ENCODE measurements around the gene DPYD.

The DPYD gene

GRCh38 chr1:97680894-97681293 is 239.9 kb downstream of the DPYD start:
- DNase-seq, result no peak

GRCh38 chr1:97680470-97680869 is 240.4 kb downstream of the DPYD start:
- no peak for DNase-seq

GRCh38 chr1:97677702-97678101 is 243.1 kb downstream of the DPYD start:
- DNase-seq, result no peak

GRCh38 chr1:97674517-97674916 is 246.3 kb downstream of the DPYD start:
- DNase-seq, result no peak

- no peak for DNase-seq
Measured at GRCh38 chr1:97668945-97669344, 251.9 kb downstream of the DPYD start.

- no peak for DNase-seq
Measured at GRCh38 chr1:97660431-97661105, 260.3 kb downstream of the DPYD start.

- DNase-seq, result no peak
Measured at GRCh38 chr1:97654876-97655585, 265.8 kb downstream of the DPYD start.

GRCh38 chr1:97651250-97651649 is 269.6 kb downstream of the DPYD start:
- no peak for DNase-seq

- no peak for DNase-seq
Measured at GRCh38 chr1:97649591-97649990, 271.2 kb downstream of the DPYD start.

- no peak for DNase-seq
Measured at GRCh38 chr1:97647776-97648175, 273.1 kb downstream of the DPYD start.

GRCh38 chr1:97646071-97646470 is 274.8 kb downstream of the DPYD start:
- no peak for DNase-seq

GRCh38 chr1:97640677-97641076 is 280.2 kb downstream of the DPYD start:
- no peak for DNase-seq

- DNase-seq, result no peak
Measured at GRCh38 chr1:97636941-97637340, 283.9 kb downstream of the DPYD start.

- no peak for DNase-seq
Measured at GRCh38 chr1:97634758-97635157, 286.1 kb downstream of the DPYD start.

GRCh38 chr1:97632776-97633175 is 288.1 kb downstream of the DPYD start:
- DNase-seq, result no peak

GRCh38 chr1:97632075-97632474 is 288.8 kb downstream of the DPYD start:
- DNase-seq, result no peak

- DNase-seq, result no peak
Measured at GRCh38 chr1:97630948-97631347, 289.9 kb downstream of the DPYD start.

- no peak for DNase-seq
Measured at GRCh38 chr1:97630281-97630680, 290.6 kb downstream of the DPYD start.

- no peak for DNase-seq
Measured at GRCh38 chr1:97623220-97623619, 297.6 kb downstream of the DPYD start.

GRCh38 chr1:97621955-97622354 is 298.9 kb downstream of the DPYD start:
- no peak for DNase-seq

- DNase-seq, result no peak
Measured at GRCh38 chr1:97619706-97620105, 301.1 kb downstream of the DPYD start.

- no peak for DNase-seq
Measured at GRCh38 chr1:97610748-97611147, 310.1 kb downstream of the DPYD start.

GRCh38 chr1:97610102-97610501 is 310.7 kb downstream of the DPYD start:
- no peak for DNase-seq

GRCh38 chr1:97608272-97608671 is 312.6 kb downstream of the DPYD start:
- no peak for DNase-seq

GRCh38 chr1:97603776-97604175 is 317.1 kb downstream of the DPYD start:
- no peak for DNase-seq

Data from stimulated activated CD4-positive, alpha-beta T cell treated with anti-CD3 and anti-CD28 coated beads, Interleukin-1b, Interleukin-23, amount 100 ng/mL, for 48 hours (primary cell).